Gastrocnemius medialis (tissue), 4 donors: ENCODE results near the gene CCDC146.

Experiments
- POLR2A ChIP-seq, 2 donors: fragments of 450-650 bp; IDR thresholded peaks; one replicate each; pipeline ENCODE4 v1.6.1; 2017; ENCODE audit warnings: antibody characterized with exemption in 2 of 2, mild to moderate bottlenecking in 2 of 2, moderate library complexity in 2 of 2
- TF ChIP-seq, protein P1 (sequence below), 5 experiments: fragments of 450-650 bp in 3 of 5; fragments of 200-600 bp in 2 of 5; sonication (generic) in 2 of 5; IDR thresholded peaks in 4 of 5; conservative IDR thresholded peaks in 1 of 5; 1 replicate in 4 of 5; 2 replicates in 1 of 5; pipeline ENCODE4 v1.5.1; 2016 to 2019; ENCODE audit warnings: antibody characterized with exemption in 5 of 5, mild to moderate bottlenecking in 3 of 5, moderate library complexity in 3 of 5

DNA sequence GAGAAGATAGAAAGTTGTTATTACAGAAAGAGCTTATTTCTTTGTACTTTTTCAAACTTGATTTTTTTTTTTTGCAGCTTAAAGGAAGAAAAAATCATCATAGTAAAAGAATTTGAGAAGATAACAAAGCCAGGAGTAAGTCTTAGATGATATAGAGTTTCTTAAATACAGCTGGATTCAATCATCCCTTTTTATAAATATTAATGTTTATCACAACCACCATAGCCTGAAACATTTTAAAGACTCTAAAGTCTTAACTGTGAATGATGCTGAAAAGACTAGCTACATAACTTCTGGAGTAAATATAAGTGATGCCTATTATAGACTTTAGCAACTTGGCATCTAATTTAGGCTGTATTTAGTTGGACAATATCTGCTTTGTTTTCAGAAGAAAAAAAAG is 132.0 kb downstream of the CCDC146 start:
- TF ChIP-seq, protein P1, sequence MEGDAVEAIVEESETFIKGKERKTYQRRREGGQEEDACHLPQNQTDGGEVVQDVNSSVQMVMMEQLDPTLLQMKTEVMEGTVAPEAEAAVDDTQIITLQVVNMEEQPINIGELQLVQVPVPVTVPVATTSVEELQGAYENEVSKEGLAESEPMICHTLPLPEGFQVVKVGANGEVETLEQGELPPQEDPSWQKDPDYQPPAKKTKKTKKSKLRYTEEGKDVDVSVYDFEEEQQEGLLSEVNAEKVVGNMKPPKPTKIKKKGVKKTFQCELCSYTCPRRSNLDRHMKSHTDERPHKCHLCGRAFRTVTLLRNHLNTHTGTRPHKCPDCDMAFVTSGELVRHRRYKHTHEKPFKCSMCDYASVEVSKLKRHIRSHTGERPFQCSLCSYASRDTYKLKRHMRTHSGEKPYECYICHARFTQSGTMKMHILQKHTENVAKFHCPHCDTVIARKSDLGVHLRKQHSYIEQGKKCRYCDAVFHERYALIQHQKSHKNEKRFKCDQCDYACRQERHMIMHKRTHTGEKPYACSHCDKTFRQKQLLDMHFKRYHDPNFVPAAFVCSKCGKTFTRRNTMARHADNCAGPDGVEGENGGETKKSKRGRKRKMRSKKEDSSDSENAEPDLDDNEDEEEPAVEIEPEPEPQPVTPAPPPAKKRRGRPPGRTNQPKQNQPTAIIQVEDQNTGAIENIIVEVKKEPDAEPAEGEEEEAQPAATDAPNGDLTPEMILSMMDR (IDR thresholded peaks at IDR 0.05 in 4 of 5, conservative IDR thresholded peaks at IDR 0.05 in 1 of 5) = no peak
- no peak for TF ChIP-seq POLR2A (IDR thresholded peaks at IDR 0.05)
